Urinary bladder (tissue), 4 donors: ENCODE measurements around the gene DNAI2. TPM values are rescaled to one million over a fixed set of nuclear protein-coding genes. Genes with fewer than 3 reads are reported as not detected.

ENCODE experiments used
- DNase-seq: peaks from one replicate; pipeline ENCODE4 v3.0.0-alpha.2; 2015; ENCODE audit errors: extremely low spot score
- H3K27ac ChIP-seq: one replicate; pipeline ENCODE4 v1.5.1; 2013; ENCODE audit warnings: low read depth, mild to moderate bottlenecking, moderate library complexity
- H3K36me3 ChIP-seq: one replicate; pipeline ENCODE4 v1.6.1; 2013; ENCODE audit warnings: mild to moderate bottlenecking, moderate library complexity; ENCODE audit not compliant: insufficient read depth
- H3K4me1 ChIP-seq: one replicate; pipeline ENCODE4 v1.6.1; 2013; ENCODE audit warnings: mild to moderate bottlenecking, moderate library complexity; ENCODE audit not compliant: insufficient read depth
- H3K4me3 ChIP-seq: one replicate; pipeline ENCODE4 v1.5.1; 2013; ENCODE audit warnings: low read depth, low read length
- WGBS: extraction: QIAGEN DNeasy Blood & Tissue Kit; methylation state at CpG from one replicate; pipeline ENCODE4 v1.1.7; 2013; 5-methylcytosine and 5-hydroxymethylcytosine counted together
- polyA plus RNA-seq: library from polyadenylated mRNA; stranded (reverse); fragments of 200-250 nt; gene quantifications from one replicate; pipeline ENCODE4 v1.2.3, GENCODE V29; 2013
- total RNA-seq: library from RNA; depleted of rRNA; stranded (reverse); fragments of >200 nt; gene quantifications from one replicate; pipeline ENCODE4 v1.2.3, GENCODE V29; 2014
- donor health status: healthy with polysubstance abuse.
- donor health status: healthy.

DNAI2 gene
- total and polyA plus RNA-seq, 2 donors = 0.05 TPM; not detected in 1

DNA sequence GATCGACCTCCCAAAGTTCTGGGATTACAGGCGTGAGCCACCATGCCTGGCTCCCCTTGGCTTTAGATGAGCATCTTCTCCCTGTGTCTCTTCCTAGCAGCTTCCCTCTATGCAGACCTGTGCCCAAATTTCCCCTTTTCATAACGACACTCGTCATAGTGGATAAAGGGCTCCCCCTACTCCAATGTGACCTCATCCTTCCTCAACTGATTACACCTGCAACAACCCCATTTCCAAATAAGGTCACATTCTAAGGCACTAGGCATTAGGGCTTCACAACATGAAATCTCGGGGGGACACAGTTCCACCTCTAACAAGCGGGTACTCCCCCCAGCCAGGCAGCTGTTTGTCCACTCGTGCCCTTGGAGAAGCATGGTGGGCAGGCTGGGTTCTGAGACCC is 62.3 kb downstream of the DNAI2 start:
- no peaks in the 10 kb centered on the region for H3K36me3 ChIP-seq
- H3K4me1 ChIP-seq = no peaks in the 10 kb centered on the region
- H3K4me3 ChIP-seq = no peak overlapping the region
- H3K27ac ChIP-seq = no peak overlapping the region
- 78% methylated on average over 7 of the region's 7 CpGs for WGBS
- DNase-seq = no peak

DNA sequence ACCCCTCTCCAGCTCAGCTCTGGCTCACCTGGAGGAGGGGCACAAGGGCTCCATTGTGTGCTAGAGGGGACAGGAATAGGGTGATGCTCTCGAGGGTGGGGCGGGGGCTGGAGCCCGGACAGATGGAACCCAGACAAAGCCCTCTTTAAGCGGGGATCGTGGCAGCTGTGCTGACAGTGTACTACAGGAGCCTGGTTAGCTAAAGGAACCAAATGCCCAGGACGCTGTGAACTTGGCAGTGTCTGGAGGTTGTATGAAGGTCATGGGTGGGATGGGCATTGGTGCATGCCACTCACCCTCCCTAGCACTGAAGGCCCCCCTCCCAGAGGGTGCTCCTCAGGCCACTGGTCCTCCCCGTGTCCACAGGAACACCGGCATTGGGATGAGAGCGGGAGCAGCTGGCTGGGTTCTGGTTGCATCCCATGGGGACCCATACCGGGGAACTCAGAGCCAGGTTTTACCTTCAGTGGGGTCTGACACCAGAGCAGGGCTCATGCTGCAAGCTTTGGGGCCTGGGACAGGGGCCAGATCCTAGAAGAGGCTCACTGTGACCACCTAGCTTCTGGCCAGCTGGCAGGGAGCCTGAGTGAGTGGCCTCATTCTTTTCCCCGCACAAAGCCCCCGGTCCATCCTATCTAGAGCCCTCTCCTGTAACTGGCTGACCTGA is 63.9 kb downstream of the DNAI2 start:
- no peak for DNase-seq
- WGBS = 59% methylated on average over 12 of the region's 12 CpGs
- no peaks in the 10 kb centered on the region for H3K4me1 ChIP-seq
- H3K36me3 ChIP-seq = no peaks in the 10 kb centered on the region
- H3K27ac ChIP-seq = no peak overlapping the region
- no peak overlapping the region for H3K4me3 ChIP-seq

DNA sequence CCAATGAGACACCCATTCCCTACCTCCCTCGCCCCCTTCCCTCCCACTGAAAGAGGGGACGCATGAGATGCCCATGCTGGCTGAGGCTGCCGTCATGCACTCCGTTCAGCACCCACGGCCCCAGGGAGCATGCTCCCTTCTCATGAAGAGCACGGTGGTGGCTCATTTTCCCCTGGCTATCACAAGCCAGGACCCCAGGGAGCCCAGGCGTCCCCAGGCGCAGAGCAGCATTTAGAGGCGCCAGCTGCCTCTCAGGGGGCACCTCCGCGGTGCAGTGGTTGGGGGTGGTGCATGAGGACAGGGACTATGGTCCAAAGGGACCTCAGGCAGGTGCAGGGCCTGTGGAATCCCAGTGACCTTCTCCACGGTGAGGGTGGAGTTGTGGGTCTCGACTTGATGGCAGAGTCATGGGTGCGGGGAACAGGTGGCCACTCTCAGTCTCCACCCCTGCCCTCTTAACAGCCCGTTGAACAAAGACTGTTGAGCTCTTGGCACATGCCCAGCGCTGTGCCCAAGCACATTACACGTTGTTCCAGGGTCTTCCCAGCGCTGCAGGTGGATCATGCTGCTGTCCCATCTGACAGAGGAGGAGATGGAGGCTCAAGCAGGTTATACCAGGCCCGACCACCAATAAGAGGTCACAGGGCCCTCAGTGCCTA is 65.6 kb downstream of the DNAI2 start:
- Histone ChIP-seq H3K27ac (no peak overlapping the region), H3K4me1 (no peaks in the 10 kb centered on the region), H3K36me3 (no peaks in the 10 kb centered on the region), H3K4me3 (no peak overlapping the region)
- DNase-seq = no peak
- whole genome bisulfite sequencing = 83% methylated on average over 19 of the region's 19 CpGs

- DNase-seq = no peak
- no peaks in the 10 kb centered on the region for H3K4me1 ChIP-seq
- no peak overlapping the region for H3K27ac ChIP-seq
- no peaks in the 10 kb centered on the region for H3K36me3 ChIP-seq
- no peak overlapping the region for H3K4me3 ChIP-seq
- WGBS = 60% methylated on average over 13 of the region's 13 CpGs
These were observed 66.5 kb downstream of the DNAI2 start for GRCh38 chr17:74340470-74341023.

DNA sequence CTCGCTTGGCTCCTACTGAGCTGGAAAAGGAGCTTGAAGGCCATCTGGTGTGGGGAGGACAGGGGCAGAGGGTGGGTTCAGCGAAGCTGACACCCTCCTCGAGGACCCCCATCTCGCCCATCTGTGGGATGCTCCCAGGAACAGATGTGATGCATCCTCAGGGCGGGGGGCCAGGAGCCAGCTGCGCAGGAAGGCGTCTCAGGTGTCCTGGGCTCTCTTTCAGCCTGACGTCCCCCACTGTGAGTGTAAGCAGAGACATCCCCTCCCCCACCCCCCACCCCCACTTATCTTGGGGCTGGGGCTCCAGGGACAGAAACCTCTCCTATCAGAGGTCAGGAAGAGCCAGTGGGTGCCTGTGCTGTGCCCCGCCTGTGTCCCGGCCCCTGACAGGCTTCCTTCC is 68.2 kb downstream of the DNAI2 start:
- H3K4me1 ChIP-seq = no peaks in the 10 kb centered on the region
- DNase-seq = no peak
- 77% methylated on average over 10 of the region's 10 CpGs for WGBS
- H3K27ac ChIP-seq = no peak overlapping the region
- H3K4me3 ChIP-seq = no peak overlapping the region
- H3K36me3 ChIP-seq = no peaks in the 10 kb centered on the region

- no peak for DNase-seq
- no peak overlapping the region for H3K27ac ChIP-seq
- no peaks in the 10 kb centered on the region for H3K36me3 ChIP-seq
- H3K4me3 ChIP-seq = no peak overlapping the region
- WGBS = 81% methylated on average over 8 of the region's 8 CpGs
- no peaks in the 10 kb centered on the region for H3K4me1 ChIP-seq
These were observed 69.1 kb downstream of the DNAI2 start for GRCh38 chr17:74343121-74343520.

DNA sequence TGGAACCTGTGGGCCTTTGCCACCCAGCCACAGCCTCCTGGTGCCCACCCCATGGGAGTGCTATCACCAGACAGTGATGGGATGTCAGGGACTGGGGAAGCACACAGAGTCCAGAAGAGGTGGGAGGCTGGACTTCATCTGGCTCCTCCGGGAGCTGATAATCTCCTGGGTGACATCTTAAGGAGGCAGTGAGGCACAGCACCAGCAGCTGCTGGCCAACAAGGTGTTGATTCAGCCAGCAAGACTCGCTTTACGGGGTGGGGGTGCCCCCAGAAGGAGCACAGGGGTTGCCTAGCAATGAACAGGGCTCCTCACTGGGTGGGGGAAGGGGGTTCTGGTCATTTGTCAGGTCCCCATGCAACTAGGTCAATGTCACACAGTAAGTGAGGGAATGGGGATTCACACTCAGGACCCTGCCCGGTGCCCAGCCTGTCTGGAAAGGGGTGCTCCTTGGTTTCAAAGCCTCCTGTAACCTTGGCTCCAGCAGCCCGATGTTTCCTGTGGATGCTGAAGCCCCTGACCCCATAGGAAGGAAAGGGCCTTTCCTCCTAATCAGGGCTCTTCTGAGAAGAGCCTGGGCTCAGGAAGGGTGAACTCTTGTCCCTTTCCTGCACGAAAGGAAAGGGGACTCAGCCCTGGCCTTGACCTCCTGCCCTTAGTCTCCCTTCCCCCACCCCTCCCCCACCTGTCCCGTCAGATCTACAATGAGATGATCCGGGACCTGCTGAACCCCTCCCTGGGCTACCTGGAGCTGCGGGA is 69.7 kb downstream of the DNAI2 start:
- WGBS = 52% methylated on average over 9 of the region's 9 CpGs
- no peaks in the 10 kb centered on the region for H3K36me3 ChIP-seq
- H3K4me3 ChIP-seq = no peak overlapping the region

DNA sequence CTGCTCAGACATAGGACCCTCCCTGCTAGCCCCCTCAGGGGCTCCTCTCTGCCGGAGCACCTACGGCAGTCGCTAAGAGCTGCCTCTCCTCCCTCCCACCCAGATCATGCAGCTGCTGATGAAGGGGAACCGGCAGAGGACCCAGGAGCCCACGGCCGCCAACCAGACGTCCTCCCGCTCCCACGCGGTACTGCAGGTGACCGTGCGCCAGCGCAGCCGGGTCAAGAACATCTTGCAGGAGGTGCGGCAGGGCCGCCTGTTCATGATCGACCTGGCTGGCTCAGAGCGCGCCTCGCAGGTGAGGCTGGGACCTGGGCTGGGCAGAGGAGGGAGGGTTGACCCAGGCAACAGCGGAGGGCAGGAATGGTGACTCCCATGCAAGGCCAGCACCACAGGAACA is 70.6 kb downstream of the DNAI2 start:
- 79% methylated on average over 21 of the region's 21 CpGs for WGBS
- H3K27ac ChIP-seq = no peak overlapping the region
- no peaks in the 10 kb centered on the region for H3K4me1 ChIP-seq
- DNase-seq = no peak
- no peaks in the 10 kb centered on the region for H3K36me3 ChIP-seq
- H3K4me3 ChIP-seq = no peak overlapping the region

More for the DNA sequence above, 69.7 kb downstream of the DNAI2 start:
- Histone ChIP-seq H3K4me1 (no peaks in the 10 kb centered on the region), H3K27ac (no peak overlapping the region)
- DNase-seq = no peak

DNA sequence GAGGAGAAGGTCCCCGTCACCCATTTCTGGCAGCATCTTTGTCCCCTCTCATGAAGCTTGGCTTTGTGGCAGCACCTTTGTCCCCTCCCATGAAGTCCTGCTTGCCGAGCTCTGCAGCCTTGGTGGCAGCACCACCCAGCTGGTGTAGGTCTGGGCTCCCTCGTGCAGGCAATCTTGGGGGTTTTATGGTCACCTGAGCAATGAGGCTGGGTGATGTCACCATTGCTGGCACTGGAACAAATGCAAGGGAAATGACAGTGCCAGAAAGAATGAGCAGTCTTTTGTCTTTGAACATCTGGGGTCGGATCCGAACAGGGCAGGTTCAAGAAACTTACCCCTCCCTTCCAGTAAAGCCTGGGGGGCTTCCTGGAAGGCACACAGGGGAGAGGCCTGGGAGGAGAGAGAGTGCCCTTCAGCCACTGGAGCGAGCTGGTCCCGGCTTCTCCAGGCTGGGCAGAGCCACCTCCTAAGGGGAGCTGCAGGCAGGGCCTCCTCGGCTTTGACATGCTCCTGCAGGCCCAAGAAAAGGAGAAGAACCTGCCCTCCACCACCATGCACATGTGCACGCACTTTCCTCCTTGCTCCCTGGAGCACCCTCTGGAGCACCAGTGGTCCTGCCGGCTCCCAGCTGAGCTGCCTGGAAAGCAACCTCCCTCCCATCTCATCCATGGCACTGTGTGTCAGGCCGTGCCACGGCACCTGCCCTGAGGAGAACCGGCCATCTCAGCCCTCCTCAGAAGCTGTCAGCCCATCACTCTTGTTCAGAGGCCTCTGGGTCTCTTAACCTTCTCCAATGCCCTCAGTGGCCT is 71.6 kb downstream of the DNAI2 start:
- no peak for DNase-seq

DNA sequence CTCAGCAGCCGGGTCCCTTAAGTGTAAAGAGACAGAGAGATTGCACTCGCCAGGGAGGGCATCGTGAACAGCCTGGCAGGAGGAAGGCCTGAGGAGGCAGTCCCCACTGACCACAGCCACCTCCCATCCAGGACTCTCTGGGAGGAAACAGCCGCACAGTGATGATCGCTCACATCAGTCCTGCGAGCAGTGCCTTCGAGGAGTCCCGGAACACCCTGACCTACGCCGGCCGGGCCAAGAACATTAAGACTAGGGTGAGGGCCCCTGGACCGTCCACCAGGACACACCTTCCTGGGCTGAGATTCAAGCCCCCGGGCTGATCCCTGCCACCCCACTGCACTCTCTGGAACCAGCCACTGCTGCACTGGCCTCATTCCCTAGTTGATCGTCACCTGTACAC is 73.6 kb downstream of the DNAI2 start:
- no peak overlapping the region for H3K4me3 ChIP-seq
- no peaks in the 10 kb centered on the region for H3K4me1 ChIP-seq
- 81% methylated on average over 14 of the region's 14 CpGs for WGBS
- no peak for DNase-seq
- H3K27ac ChIP-seq = no peak overlapping the region
- no peaks in the 10 kb centered on the region for H3K36me3 ChIP-seq

More for the DNA sequence above, 71.6 kb downstream of the DNAI2 start:
- no peaks in the 10 kb centered on the region for H3K36me3 ChIP-seq
- H3K4me1 ChIP-seq = no peaks in the 10 kb centered on the region
- no peak overlapping the region for H3K27ac ChIP-seq
- WGBS = 70% methylated on average over 13 of the region's 13 CpGs
- no peak overlapping the region for H3K4me3 ChIP-seq

- H3K4me3 ChIP-seq = no peak overlapping the region
- DNase-seq = no peak
These were observed 75.1 kb downstream of the DNAI2 start for GRCh38 chr17:74349120-74349519.

DNA sequence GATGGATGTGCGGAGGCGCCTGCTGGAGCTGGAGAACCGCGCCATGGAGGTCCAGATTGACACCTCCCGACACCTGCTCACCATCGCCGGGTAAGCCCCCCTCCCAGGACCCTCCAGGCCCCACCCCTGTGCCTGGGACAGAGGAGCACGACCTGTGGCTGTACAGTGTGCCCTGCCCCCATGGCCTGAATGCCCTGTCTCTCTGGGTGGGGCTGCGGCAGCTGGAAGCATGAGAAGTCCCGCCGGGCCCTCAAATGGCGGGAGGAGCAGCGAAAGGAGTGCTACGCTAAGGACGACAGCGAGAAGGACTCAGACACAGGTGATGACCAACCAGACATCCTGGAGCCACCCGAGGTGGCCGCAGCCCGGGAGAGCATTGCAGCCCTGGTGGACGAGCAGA is 76.5 kb downstream of the DNAI2 start:
- no peak for DNase-seq
- Histone ChIP-seq H3K36me3 (no peaks in the 10 kb centered on the region), H3K4me3 (no peak overlapping the region), H3K4me1 (no peaks in the 10 kb centered on the region), H3K27ac (no peak overlapping the region)
- WGBS = 80% methylated on average over 20 of the region's 20 CpGs

More at GRCh38 chr17:74349120-74349519, 75.1 kb downstream of the DNAI2 start:
- Histone ChIP-seq H3K4me1 (no peaks in the 10 kb centered on the region), H3K27ac (no peak overlapping the region), H3K36me3 (no peaks in the 10 kb centered on the region)
- WGBS = 76% methylated on average over 19 of the region's 19 CpGs

DNA sequence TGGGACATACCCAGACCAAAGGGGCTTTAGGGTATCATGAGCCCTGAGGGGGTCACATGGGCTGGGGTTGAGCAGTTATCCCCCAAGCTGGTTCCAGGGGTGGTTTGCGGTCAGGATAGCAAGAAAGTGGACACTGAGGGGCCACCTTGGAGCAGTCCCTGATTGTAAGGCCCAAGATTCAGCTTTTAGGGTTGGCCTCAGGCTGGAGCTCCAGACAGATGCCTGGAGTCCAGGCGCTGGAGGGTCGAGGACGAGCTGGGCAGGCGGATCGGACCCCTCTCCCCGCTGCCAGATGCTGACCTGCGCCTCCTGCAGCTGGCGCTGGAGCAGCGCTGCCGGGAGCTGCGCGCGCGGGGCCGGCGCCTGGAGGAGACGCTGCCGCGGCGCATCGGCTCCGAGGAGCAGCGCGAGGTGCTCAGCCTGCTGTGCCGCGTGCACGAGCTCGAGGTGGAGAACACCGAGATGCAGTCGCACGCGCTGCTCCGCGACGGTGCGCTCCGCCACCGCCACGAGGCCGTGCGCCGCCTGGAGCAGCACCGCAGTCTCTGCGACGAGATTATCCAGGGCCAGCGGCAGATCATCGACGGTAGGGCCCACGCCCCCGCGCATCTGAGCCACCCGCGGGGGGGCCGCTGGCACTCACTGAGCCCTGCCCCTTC is 77.6 kb downstream of the DNAI2 start:
- H3K27ac ChIP-seq = no peak overlapping the region
- H3K36me3 ChIP-seq = no peaks in the 10 kb centered on the region
- H3K4me3 ChIP-seq = no peak overlapping the region
- H3K4me1 ChIP-seq = no peaks in the 10 kb centered on the region
- no peak for DNase-seq
- 5% methylated on average over 55 of the region's 55 CpGs for WGBS
